Upper lobe of right lung (tissue), 1 donor: ENCODE data around the gene TEX261. TPM values are rescaled to one million over a fixed set of nuclear protein-coding genes. Genes with fewer than 3 reads are reported as not detected.
"Not testable (repeated sequence)": the region's sequence is repeated elsewhere in the genome, so short reads cannot be mapped to it uniquely, and the experiment has no call there.

Experiments
- ATAC-seq: fragments of 200-7000 bp; cut with Tn5 transposase; one replicate; pipeline ENCODE4 v1.9.1; 2020; ENCODE audit warnings: mild to moderate bottlenecking, moderate library complexity
- DNase-seq: peaks from one replicate; pipeline ENCODE4 v3.0.0-alpha.2; 2020
- H3K27ac ChIP-seq: fragments of 200-600 bp; one replicate; pipeline ENCODE4 v1.8.0; 2022
- H3K27me3 ChIP-seq: fragments of 200-600 bp; one replicate; pipeline ENCODE4 v1.8.0; 2022; ENCODE audit warnings: mild to moderate bottlenecking
- H3K36me3 ChIP-seq: fragments of 200-600 bp; one replicate; pipeline ENCODE4 v1.8.0; 2022
- H3K4me1 ChIP-seq: fragments of 200-600 bp; one replicate; pipeline ENCODE4 v1.8.0; 2022
- H3K4me3 ChIP-seq: fragments of 200-600 bp; one replicate; pipeline ENCODE4 v1.8.0; 2022; ENCODE audit warnings: mild to moderate bottlenecking
- H3K9me3 ChIP-seq: fragments of 200-600 bp; one replicate; pipeline ENCODE4 v1.8.0; 2022
- intact Hi-C: fragments of 100-400 bp; cut with DNase I; formaldehyde crosslinking; loops from one replicate; pipeline ENCODE4 v1.11.0; 2022
- total RNA-seq: library from RNA; stranded (reverse); fragmentation: NEBNext Ultra II Directional; extraction: Animal tissue kit (Norgen Biotek cat#: 25700); gene quantifications from one replicate; pipeline ENCODE4 v1.2.1, GENCODE V29; 2021
- TF ChIP-seq, protein P1 (sequence below): fragments of 200-600 bp; IDR thresholded peaks from one replicate; pipeline ENCODE4 v1.8.0; 2022; ENCODE audit warnings: antibody characterized with exemption
- donor health status: DM: no; HTN: yes; CAD: no; lungs with severe emphysema.

TEX261 gene
- total RNA-seq, 1 donor from 2014 or later: 63.1 TPM

DNA sequence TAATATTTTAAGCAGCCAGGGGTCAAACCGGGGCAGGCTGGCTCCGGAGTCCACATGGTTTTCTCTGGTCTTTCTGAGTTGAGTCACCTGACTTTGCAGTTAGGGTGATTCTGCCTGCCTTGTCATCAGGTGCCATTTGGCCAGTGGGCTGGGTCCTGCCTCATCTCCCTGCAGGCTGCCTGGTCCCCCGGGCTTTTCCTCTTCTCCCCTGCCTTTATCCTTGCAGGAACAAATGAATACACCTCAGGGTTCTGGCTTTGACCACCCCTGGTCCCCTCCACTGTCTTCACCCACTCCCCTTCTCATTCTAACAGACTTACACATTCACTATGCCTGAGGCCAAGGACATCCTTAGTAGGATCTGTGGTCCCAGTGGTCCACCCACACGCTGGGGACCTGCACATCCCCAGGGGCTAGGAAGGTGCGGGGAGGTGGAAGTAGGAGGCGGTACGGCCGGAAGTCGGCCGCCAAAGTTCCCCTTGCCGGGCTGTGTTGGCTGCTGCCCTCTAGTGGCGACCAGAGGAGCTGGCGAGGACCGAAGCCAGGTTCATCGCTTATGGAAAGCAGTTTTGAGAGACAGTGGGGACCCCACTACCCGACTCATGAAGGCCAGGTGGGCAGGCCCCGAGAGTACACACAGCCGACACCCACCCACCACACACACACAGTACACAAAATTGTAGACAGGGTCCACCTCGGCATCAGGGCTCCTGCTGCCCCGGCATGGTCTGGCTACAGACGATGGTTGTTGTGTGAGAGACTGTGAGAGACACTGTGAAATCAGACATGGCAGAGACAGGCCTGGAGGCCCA is 6.3 kb upstream of the TEX261 start:
- ATAC-seq (peak; percentile 96), DNase-seq (peak; percentile 87)
- no peaks in the 10 kb centered on the region for H3K36me3 ChIP-seq
- H3K9me3 ChIP-seq: no peaks in the 10 kb centered on the region
- H3K4me3 ChIP-seq: peak overlapping the region; percentile 30
- no peak overlapping the region for H3K27ac ChIP-seq
- H3K27me3 ChIP-seq: no peaks in the 10 kb centered on the region
- H3K4me1 ChIP-seq: no peaks in the 10 kb centered on the region
- TF ChIP-seq, protein P1, sequence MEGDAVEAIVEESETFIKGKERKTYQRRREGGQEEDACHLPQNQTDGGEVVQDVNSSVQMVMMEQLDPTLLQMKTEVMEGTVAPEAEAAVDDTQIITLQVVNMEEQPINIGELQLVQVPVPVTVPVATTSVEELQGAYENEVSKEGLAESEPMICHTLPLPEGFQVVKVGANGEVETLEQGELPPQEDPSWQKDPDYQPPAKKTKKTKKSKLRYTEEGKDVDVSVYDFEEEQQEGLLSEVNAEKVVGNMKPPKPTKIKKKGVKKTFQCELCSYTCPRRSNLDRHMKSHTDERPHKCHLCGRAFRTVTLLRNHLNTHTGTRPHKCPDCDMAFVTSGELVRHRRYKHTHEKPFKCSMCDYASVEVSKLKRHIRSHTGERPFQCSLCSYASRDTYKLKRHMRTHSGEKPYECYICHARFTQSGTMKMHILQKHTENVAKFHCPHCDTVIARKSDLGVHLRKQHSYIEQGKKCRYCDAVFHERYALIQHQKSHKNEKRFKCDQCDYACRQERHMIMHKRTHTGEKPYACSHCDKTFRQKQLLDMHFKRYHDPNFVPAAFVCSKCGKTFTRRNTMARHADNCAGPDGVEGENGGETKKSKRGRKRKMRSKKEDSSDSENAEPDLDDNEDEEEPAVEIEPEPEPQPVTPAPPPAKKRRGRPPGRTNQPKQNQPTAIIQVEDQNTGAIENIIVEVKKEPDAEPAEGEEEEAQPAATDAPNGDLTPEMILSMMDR: peak; percentile 97
- intact Hi-C loops: no loop called here

DNA sequence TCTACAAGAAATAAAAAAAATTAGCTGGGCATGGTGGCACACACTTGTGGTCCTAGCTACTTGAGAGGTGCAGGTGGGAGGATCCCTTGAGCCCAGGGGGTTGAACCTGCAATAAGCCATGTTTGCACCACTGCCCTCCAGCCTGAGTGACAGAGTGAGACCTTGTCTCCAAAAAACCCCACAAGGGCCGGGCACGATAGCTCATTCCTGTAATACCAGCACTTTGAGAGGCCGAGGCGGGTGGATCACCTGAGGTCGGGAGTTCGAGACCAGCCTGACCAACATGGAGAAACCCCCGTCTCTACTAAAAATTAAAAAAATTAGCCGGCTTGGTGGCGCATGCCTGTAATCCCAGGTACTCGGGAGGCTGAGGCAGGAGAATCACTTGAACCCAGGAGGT is 5.3 kb upstream of the TEX261 start:
- H3K4me3 ChIP-seq, H3K36me3 ChIP-seq, H3K4me1 ChIP-seq, H3K27me3 ChIP-seq, H3K9me3 ChIP-seq, intact Hi-C loops, H3K27ac ChIP-seq, ATAC-seq: not testable (repeated sequence)
- peak; percentile 40 for DNase-seq

DNA sequence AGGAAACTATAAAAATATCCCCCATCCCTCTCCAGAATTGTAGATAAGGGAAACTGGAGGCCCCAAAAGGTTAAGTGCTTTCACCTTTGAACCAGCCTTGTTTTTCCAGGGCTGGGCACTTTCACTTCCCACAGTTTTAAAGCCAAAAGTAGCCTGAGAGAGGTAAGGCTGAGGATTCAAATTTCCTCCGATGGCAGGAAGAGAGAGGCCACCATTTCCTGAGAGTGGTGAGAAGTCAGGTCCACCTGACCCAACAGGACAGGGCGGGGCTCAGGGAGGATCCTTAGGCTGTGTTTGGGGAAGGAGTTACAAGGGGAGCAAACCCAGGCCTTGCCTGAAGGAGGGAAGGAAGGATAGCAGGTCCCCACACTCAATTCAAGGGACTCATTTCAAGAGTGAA is 4.7 kb upstream of the TEX261 start:
- no peak overlapping the region for H3K4me3 ChIP-seq
- intact Hi-C loops: no loop called here
- DNase-seq (peak; percentile 16), ATAC-seq (no peak)
- TF ChIP-seq, protein P1: no peak
- H3K36me3 ChIP-seq: no peaks in the 10 kb centered on the region
- H3K27me3 ChIP-seq: no peaks in the 10 kb centered on the region
- H3K27ac ChIP-seq: no peak overlapping the region
- no peaks in the 10 kb centered on the region for H3K9me3 ChIP-seq
- H3K4me1 ChIP-seq: no peaks in the 10 kb centered on the region

GRCh38 chr2:70998885-70999284 is 4.2 kb upstream of the TEX261 start:
- intact Hi-C loops, H3K27ac ChIP-seq, H3K4me1 ChIP-seq, H3K36me3 ChIP-seq, H3K4me3 ChIP-seq, ATAC-seq, H3K9me3 ChIP-seq, H3K27me3 ChIP-seq, DNase-seq: not testable (repeated sequence)

- H3K27ac ChIP-seq: peak overlapping the region; percentile 68
- peaks cover 14% of the 10 kb centered on the region for H3K4me1 ChIP-seq
- H3K27me3 ChIP-seq: no peaks in the 10 kb centered on the region
- TF ChIP-seq, protein P1: peak; percentile 22
- DNase-seq (peak; percentile 69), ATAC-seq (peak; percentile 35)
- H3K4me3 ChIP-seq: peak overlapping the region; percentile 96
- intact Hi-C loops: no loop called here
- peaks cover 16% of the 10 kb centered on the region for H3K36me3 ChIP-seq
- H3K9me3 ChIP-seq: no peaks in the 10 kb centered on the region
Observed at GRCh38 chr2:70995426-70995729, 705 bp upstream of the TEX261 start.

GRCh38 chr2:70994009-70994698 is 519 bp downstream of the TEX261 start:
- TF ChIP-seq, protein P1: no peak
- Histone ChIP-seq H3K4me3 (peak overlapping the region; percentile 96), H3K4me1 (peaks cover 14% of the 10 kb centered on the region), H3K27me3 (no peaks in the 10 kb centered on the region), H3K27ac (peak overlapping the region; percentile 88), H3K36me3 (peaks cover 28% of the 10 kb centered on the region), H3K9me3 (no peaks in the 10 kb centered on the region)
- ATAC-seq (peak; percentile 41), DNase-seq (peak; percentile 79)
- intact Hi-C loops: no loop called here
